HepG2 (cell line): ENCODE results near the gene NCDN. TPM values are rescaled to one million over a fixed set of nuclear protein-coding genes. Genes with fewer than 3 reads are reported as not detected.

Source experiments
- ASH2L ChIP-seq: fragments of 300-600, 200-600 bp; sonication (generic); IDR thresholded peaks from 2 replicates; pipeline ENCODE4 v1.7.0; 2017; ENCODE audit warnings: low read depth, mild to moderate bottlenecking, moderate library complexity, mixed read lengths, low read length; ENCODE audit not compliant: insufficient read length
- FOXP1 ChIP-seq, 2 experiments: fragments of 450-650 bp in 1 of 2; IDR thresholded peaks; 2 replicates each; pipeline ENCODE4 v1.6.1; 2017 to 2018; ENCODE audit warnings: antibody characterized with exemption in 1 of 2
- IKZF5 ChIP-seq: IDR thresholded peaks from 2 replicates; pipeline ENCODE4 v1.6.1; 2018; ENCODE audit warnings: missing genetic modification reagents, mild to moderate bottlenecking, missing compliant biosample characterization
- KLF13 ChIP-seq: sonication (generic); formaldehyde crosslinking; IDR thresholded peaks from 2 replicates; pipeline ENCODE4 v1.4.0; 2020; ENCODE audit warnings: mild to moderate bottlenecking, missing genetic modification reagents
- MNT ChIP-seq: fragments of 450-650 bp; IDR thresholded peaks from 2 replicates; pipeline ENCODE4 v1.6.1; 2016
- NFKB2 ChIP-seq: sonication (generic); formaldehyde crosslinking; IDR thresholded peaks from 2 replicates; pipeline ENCODE4 v1.4.0; 2020; ENCODE audit warnings: missing genetic modification reagents, borderline replicate concordance
- NFYB ChIP-seq: sonication (generic); formaldehyde crosslinking; IDR thresholded peaks from 2 replicates; pipeline ENCODE4 v1.4.0; 2020; ENCODE audit warnings: missing genetic modification reagents
- PHF8 ChIP-seq: sonication (generic); formaldehyde crosslinking; IDR thresholded peaks from 2 replicates; pipeline ENCODE4 v1.5.0; 2020; ENCODE audit warnings: missing genetic modification reagents
- RXRB ChIP-seq: IDR thresholded peaks from 2 replicates; pipeline ENCODE4 v1.6.1; 2016; ENCODE audit warnings: borderline replicate concordance, missing genetic modification reagents, missing compliant biosample characterization
- SOX13 ChIP-seq, 3 experiments: fragments of 450-650 bp in 1 of 3; sonication (generic) in 1 of 3; formaldehyde crosslinking in 1 of 3; IDR thresholded peaks in 2 of 3; conservative IDR thresholded peaks in 1 of 3; 2 replicates each; pipeline versions ENCODE4 v1.5.0 to v1.6.1; 2016 to 2020; ENCODE audit warnings: antibody characterized with exemption in 1 of 3, mild to moderate bottlenecking in 1 of 3, missing compliant biosample characterization in 1 of 3, missing genetic modification reagents in 1 of 3, moderate library complexity in 1 of 3
- STAG1 ChIP-seq: sonication (generic); formaldehyde crosslinking; IDR thresholded peaks from 2 replicates; pipeline ENCODE4 v1.4.0; 2020; ENCODE audit warnings: missing genetic modification reagents
- STAT5B ChIP-seq: sonication (generic); formaldehyde crosslinking; IDR thresholded peaks from 2 replicates; pipeline ENCODE4 v1.4.0; 2020; ENCODE audit warnings: missing genetic modification reagents
- THAP11 ChIP-seq: IDR thresholded peaks from 2 replicates; pipeline ENCODE4 v1.6.1; 2016; ENCODE audit warnings: missing biosample characterization, missing genetic modification reagents
- XBP1 ChIP-seq: sonication (generic); formaldehyde crosslinking; IDR thresholded peaks from 2 replicates; pipeline ENCODE4 v1.5.0; 2020; ENCODE audit warnings: missing genetic modification reagents
- ZFP82 ChIP-seq: sonication (generic); formaldehyde crosslinking; IDR thresholded peaks from 2 replicates; pipeline ENCODE4 v1.5.1; 2020; ENCODE audit warnings: mild to moderate bottlenecking, missing genetic modification reagents, borderline replicate concordance
- ZMAT3 ChIP-seq: sonication (generic); formaldehyde crosslinking; conservative IDR thresholded peaks from 2 replicates; pipeline ENCODE4 v1.7.0; 2021; ENCODE audit warnings: missing genetic modification reagents
- ZMAT5 ChIP-seq: sonication (generic); formaldehyde crosslinking; IDR thresholded peaks from 2 replicates; pipeline ENCODE4 v1.5.0; 2020; ENCODE audit warnings: mild to moderate bottlenecking, low read depth, missing genetic modification reagents, borderline replicate concordance
- ZNF264 ChIP-seq: sonication (generic); formaldehyde crosslinking; IDR thresholded peaks from 2 replicates; pipeline ENCODE4 v1.4.0; 2020; ENCODE audit warnings: missing genetic modification reagents
- ZNF44 ChIP-seq: sonication (generic); formaldehyde crosslinking; IDR thresholded peaks from 2 replicates; pipeline ENCODE4 v1.5.1; 2020; ENCODE audit warnings: mild to moderate bottlenecking, missing genetic modification reagents
- ZNF589 ChIP-seq: sonication (generic); formaldehyde crosslinking; conservative IDR thresholded peaks from 2 replicates; pipeline ENCODE4 v1.8.0; 2022; ENCODE audit warnings: mild to moderate bottlenecking, moderate library complexity, missing genetic modification reagents
- ZNF652 ChIP-seq: IDR thresholded peaks from 2 replicates; pipeline ENCODE4 v1.6.1; 2016; ENCODE audit warnings: low read depth, borderline replicate concordance
- ZNF724P ChIP-seq: sonication (generic); formaldehyde crosslinking; IDR thresholded peaks from 2 replicates; pipeline ENCODE4 v1.8.0; 2022; ENCODE audit warnings: missing genetic modification reagents, borderline replicate concordance
- ZNF772 ChIP-seq: sonication (generic); formaldehyde crosslinking; IDR thresholded peaks from 2 replicates; pipeline ENCODE4 v1.5.0; 2020; ENCODE audit warnings: mild to moderate bottlenecking, missing genetic modification reagents
- polyA plus RNA-seq, 8 experiments: library from polyadenylated mRNA; depleted of rRNA in 3 of 8; stranded (reverse) in 7 of 8; unstranded in 1 of 8; fragments of >200 nt; fragmentation: Illumina TruSeq in 4 of 8; extraction: Trizol in 4 of 8; gene quantifications; 2 replicates each; pipeline versions ENCODE4 v1.2.1 to v1.2.3, GENCODE V29; 2011 to 2016; ENCODE audit warnings: low read depth in 4 of 8, missing spikeins in 1 of 8, mixed read lengths in 1 of 8; ENCODE audit not compliant: insufficient read depth in 1 of 8
- total RNA-seq, 5 experiments: library from RNA; depleted of rRNA; stranded (reverse); fragments of >200 nt; fragmentation: Illumina TruSeq; extraction: Trizol; gene quantifications; 2 replicates each; pipeline ENCODE4 v1.2.3, GENCODE V29; 2016; ENCODE audit warnings: low read depth in 1 of 5
- TF ChIP-seq, protein P1 (sequence below): sonication (generic); formaldehyde crosslinking; IDR thresholded peaks from 2 replicates; pipeline ENCODE4 v1.4.0; 2020; ENCODE audit warnings: missing genetic modification reagents
- TF ChIP-seq, protein P2 (sequence below): sonication (generic); formaldehyde crosslinking; IDR thresholded peaks from 2 replicates; pipeline ENCODE4 v1.4.0; 2020; ENCODE audit warnings: missing genetic modification reagents

Gene NCDN
- total and polyA plus RNA-seq, 2 of the 13 experiments (the other 11 are each of a cell fraction or from before 2014, with no cell fraction given): 6.6 to 9.3 TPM

DNA sequence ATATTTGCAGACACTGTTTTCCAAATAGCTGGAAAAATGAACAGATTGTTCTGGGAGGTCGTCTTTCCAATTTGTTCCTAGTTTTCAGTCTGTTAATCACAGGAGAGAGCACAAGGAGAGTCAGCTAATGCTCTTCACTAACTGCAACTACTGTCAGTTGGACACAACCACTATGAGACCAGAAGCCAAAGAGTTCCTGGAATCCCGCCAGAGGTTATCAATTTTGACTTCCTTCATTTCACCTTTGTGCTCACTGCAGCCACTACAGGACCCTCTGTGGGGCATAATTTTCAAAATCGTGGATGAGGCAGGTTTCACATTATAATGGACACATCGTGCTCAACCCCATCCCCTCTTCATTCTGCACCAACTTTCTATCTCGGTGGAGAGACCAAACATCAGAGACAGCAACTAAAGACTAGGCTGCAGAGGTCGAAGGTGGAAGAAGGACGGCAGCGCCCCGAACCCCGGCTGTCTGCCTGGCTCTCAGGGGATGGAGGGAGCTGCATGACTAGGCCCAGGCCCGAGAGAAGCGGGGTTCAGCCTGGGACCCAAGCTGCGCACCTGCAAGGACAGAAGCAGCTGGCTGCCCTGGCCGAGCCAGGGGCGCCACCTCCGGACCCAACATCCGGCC is 998 bp upstream of the NCDN start (continued):
- no peak for TF ChIP-seq IKZF5
- TF ChIP-seq NFYB (CRISPR knock-in tag): no peak
- TF ChIP-seq ZNF772: no peak
- TF ChIP-seq, protein P1, sequence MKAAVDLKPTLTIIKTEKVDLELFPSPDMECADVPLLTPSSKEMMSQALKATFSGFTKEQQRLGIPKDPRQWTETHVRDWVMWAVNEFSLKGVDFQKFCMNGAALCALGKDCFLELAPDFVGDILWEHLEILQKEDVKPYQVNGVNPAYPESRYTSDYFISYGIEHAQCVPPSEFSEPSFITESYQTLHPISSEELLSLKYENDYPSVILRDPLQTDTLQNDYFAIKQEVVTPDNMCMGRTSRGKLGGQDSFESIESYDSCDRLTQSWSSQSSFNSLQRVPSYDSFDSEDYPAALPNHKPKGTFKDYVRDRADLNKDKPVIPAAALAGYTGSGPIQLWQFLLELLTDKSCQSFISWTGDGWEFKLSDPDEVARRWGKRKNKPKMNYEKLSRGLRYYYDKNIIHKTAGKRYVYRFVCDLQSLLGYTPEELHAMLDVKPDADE (CRISPR knock-in tag): no peak; the same call in 1 of the 2 replicates
- 0 out of 2 replicates have a peak, but pooled peaks have one; percentile 53 for TF ChIP-seq ZNF724P (CRISPR knock-in tag)
- TF ChIP-seq STAT5B (CRISPR knock-in tag): no peak; the same call in 1 of the 2 replicates
- 0 out of 2 replicates have a peak, but pooled peaks have one; percentile 49 for TF ChIP-seq ZFP82
- TF ChIP-seq STAG1 (CRISPR knock-in tag): peak; percentile 16; the same call in 1 of the 2 replicates
- no peak for TF ChIP-seq SOX13 (IDR thresholded peaks at IDR 0.05)
- no peak for TF ChIP-seq SOX13 (CRISPR knock-in tag; conservative IDR thresholded peaks at IDR 0.05 in 1 of 2, IDR thresholded peaks at IDR 0.05 in 1 of 2)
- TF ChIP-seq NFKB2: no peak
- 0 out of 2 replicates have a peak, but pooled peaks have one; percentile 40 for TF ChIP-seq ZMAT3 (CRISPR knock-in tag)
- TF ChIP-seq FOXP1 (IDR thresholded peaks at IDR 0.05): no peak
- no peak for TF ChIP-seq FOXP1 (CRISPR knock-in tag; IDR thresholded peaks at IDR 0.05)
- no peak for TF ChIP-seq MNT
- no peak for TF ChIP-seq ZNF652 (CRISPR knock-in tag)
- TF ChIP-seq KLF13 (CRISPR knock-in tag): no peak
- 0 out of 2 replicates have a peak, but pooled peaks have one; percentile 7 for TF ChIP-seq RXRB (CRISPR knock-in tag)
- TF ChIP-seq XBP1: no peak
- TF ChIP-seq ZMAT5 (CRISPR knock-in tag): no peak
- no peak for TF ChIP-seq PHF8 (CRISPR knock-in tag)
- TF ChIP-seq ZNF589 (CRISPR knock-in tag): no peak
- TF ChIP-seq, protein P2, sequence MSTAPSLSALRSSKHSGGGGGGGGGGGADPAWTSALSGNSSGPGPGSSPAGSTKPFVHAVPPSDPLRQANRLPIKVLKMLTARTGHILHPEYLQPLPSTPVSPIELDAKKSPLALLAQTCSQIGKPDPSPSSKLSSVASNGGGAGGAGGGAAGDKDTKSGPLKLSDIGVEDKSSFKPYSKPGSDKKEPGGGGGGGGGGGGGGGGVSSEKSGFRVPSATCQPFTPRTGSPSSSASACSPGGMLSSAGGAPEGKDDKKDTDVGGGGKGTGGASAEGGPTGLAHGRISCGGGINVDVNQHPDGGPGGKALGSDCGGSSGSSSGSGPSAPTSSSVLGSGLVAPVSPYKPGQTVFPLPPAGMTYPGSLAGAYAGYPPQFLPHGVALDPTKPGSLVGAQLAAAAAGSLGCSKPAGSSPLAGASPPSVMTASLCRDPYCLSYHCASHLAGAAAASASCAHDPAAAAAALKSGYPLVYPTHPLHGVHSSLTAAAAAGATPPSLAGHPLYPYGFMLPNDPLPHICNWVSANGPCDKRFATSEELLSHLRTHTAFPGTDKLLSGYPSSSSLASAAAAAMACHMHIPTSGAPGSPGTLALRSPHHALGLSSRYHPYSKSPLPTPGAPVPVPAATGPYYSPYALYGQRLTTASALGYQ (CRISPR knock-in tag): 0 out of 2 replicates have a peak, but pooled peaks have one; percentile 34
- no peak for TF ChIP-seq ASH2L
- no peak for TF ChIP-seq THAP11 (CRISPR knock-in tag)
- no peak for TF ChIP-seq ZNF264 (CRISPR knock-in tag)
- no peak for TF ChIP-seq ZNF44 (CRISPR knock-in tag)
